T follicular helper cell (primary cell): Measurements from ENCODE around the gene METTL22.
"Not testable (repeated sequence)": the region's sequence is repeated elsewhere in the genome, so short reads cannot be mapped to it uniquely, and the experiment has no call there.

Experiments used
- DNase-seq: peaks from one replicate; pipeline ENCODE4 v3.0.0-alpha.2; 2020; ENCODE audit warnings: low read depth

Gene METTL22

GRCh38 chr16:8632675-8633182 lies 11.2 kb downstream of the METTL22 start:
- DNase-seq: no peak

- DNase-seq: no peak
Observed at GRCh38 chr16:8634991-8635736, 13.7 kb downstream of the METTL22 start.

- no peak for DNase-seq
Observed at GRCh38 chr16:8639694-8640093, 18.2 kb downstream of the METTL22 start.

- DNase-seq: no peak
Observed at GRCh38 chr16:8641671-8642070, 20.2 kb downstream of the METTL22 start.

GRCh38 chr16:8642146-8642545 lies 20.6 kb downstream of the METTL22 start:
- DNase-seq: no peak

DNA sequence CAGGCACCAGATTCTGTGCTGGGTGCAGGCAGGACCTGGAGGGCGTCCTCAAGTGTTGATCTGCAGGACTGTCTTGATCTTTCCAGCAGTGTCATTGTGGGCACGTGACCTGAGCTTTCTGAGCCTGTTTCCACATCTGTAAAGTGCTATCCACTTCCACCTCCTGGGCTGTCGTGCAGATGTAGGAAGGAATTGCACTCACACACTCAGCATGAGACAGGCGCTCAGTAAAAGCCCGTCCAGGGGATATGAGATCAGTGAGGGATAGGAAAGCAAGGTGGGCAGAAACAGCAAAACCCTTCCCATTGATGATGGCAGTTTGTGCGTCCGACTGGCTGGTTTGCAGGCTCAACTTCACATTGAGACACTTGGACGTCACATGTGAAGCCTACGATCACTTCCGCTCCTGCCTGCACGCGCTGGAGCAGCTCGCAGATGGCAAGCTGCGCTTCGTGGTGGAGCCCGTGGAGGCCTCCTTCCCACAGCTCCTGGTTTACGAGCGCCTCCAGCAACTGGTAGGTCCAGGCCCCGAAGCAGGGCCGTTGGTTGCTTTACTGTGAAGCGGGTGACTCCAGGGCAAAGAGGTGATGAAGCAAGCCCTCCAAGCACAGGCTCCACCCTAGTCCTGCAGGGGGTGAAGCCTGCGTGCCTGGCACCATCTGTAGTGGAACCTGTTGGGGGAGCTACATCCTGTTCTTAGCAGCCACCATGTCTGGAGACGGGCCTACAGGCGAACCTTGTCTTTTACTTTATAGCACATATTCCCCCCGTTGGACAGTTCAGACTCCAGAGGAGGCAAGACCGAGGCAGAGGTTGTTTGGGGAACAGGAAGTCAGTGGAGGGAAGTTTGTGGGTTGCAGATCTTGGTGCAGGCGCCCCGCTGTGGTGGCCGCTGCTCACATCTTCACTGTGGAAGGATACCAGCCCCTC lies 23.0 kb downstream of the METTL22 start:
- no peak for DNase-seq

GRCh38 chr16:8645141-8645521 lies 23.6 kb downstream of the METTL22 start:
- no peak for DNase-seq

- no peak for DNase-seq
Observed at GRCh38 chr16:8645831-8646230, 24.3 kb downstream of the METTL22 start.

- no peak for DNase-seq
Observed at GRCh38 chr16:8646326-8647053, 25.0 kb downstream of the METTL22 start.

DNA sequence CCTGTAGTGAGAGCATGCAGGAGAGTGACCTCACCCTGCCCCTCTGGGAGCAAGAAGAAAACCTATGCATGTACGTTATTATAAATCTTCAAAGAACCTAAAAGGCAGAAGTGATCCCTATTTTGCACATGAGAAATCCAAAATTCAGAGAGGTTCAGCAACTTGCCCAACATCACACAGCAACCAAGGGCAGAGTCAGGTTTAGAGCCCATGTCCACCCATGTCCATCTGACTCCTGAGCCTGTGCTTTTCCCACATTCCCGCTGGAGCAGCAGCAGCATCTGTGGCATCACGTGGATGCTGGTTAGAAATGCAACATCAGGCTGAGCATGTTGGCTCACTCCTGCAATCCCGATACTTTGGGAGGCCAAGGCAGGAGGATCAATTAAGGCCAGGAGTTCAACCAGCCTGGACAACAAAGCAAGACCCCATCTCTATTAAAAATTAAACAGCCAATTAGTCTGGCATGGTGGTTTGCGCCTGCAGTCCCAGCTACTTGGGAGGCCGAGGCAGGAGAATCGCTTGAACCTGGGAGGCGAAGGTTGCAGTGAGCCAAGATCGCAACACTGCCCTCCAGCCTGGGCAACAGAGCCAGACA lies 26.3 kb downstream of the METTL22 start:
- DNase-seq: no peak

DNA sequence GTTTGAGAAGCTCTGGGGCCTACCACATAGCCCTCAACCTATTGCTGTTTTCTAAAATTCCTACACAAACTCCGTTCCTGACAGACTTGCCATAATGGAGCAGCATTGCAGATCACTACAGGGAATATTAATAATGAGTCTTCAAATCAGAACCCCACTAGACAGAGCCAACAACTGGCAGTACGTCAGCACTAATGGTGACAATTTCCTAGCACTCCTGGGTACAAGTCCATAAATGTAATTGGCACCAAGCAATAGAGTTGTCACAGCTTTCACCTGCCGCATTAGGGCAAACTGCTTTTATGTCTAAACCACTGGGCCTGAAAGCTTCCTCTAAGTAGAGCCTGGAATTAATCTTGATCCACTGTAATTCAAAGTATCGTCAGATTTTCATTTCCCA lies 27.4 kb downstream of the METTL22 start:
- DNase-seq: no peak

- DNase-seq: no peak
Observed at GRCh38 chr16:8649829-8650554, 28.5 kb downstream of the METTL22 start.

- not testable (repeated sequence) for DNase-seq
Observed at GRCh38 chr16:8651958-8652357, 30.5 kb downstream of the METTL22 start.

DNA sequence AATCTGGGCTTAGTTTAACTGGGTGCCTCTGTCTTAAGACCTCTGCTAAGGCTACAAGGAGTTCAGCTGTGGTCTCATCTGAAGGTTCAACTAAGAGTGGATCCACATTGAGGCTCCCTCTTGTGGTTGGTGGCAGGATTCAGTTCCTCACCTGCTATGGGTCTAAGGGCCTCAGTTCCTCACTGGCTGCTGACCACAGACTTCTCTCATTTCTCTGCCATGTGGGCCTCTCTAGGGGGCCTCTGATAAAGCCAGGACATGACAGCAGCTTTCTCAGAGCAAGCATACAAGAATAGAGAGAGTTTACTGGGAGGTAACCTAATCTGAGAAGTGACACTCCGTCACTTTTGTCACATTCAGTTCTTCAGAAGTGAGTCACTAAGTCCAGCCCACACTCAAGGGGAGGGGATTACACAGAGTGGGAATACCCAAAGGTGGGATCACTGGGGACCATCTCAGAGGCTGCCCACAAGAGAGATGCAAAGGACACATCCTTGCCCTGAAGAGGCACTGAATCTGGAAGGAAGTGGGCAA lies 33.8 kb downstream of the METTL22 start:
- DNase-seq: no peak

GRCh38 chr16:8656376-8656775 lies 34.9 kb downstream of the METTL22 start:
- no peak for DNase-seq

- peak; percentile 44 for DNase-seq
Observed at GRCh38 chr16:8660841-8661301, 39.4 kb downstream of the METTL22 start.

- DNase-seq: no peak
Observed at GRCh38 chr16:8661703-8662102, 40.2 kb downstream of the METTL22 start.

DNA sequence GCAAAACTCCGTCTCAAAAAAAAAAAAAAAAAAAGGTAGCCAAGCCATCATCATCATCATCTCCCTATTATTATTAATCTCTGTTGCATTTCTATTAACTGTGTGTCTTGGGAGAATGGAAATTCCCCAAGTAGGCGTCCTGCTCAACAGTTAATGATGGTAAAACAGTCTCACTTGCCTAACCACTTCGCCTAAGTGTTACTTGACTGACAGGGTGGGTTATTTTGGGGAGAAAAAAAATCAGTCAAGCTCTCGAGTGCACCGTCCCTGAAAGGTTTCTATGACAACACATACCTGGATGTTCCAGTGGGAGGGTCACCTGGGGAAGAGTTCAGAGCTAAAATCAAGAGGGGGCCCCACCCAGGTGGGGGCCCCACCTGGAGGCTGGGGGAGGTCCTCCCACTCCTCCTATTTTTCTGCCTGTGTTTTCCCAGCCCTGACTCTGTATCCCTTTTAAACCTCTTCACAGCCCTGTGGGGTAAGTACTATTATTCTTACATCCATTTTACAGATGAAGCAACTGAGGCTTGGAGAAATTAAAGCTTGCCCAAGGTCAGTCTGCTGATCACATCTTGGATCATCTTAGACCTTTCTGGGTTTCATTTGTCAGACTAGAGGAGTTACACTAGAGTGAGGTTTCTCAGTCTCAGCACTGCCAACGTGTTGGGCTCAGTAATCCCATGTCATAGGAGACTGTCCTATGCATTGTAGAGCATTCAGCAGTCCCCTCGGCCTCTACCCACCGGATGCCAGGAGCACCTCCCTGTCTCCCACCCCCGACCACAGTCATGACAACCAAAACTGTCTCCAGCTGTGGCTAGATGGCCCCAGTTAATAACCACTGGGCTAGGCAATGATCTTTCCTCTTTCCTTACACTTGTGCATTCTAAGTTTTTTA lies 41.9 kb downstream of the METTL22 start:
- no peak for DNase-seq

- DNase-seq: no peak
Observed at GRCh38 chr16:8665529-8665928, 44.0 kb downstream of the METTL22 start.

- no peak for DNase-seq
Observed at GRCh38 chr16:8667492-8667891, 46.0 kb downstream of the METTL22 start.
